Parathyroid adenoma (tissue), 2 donors: ENCODE measurements around the gene PIP.
"Not testable (repeated sequence)": the region's sequence is repeated elsewhere in the genome, so short reads cannot be mapped to it uniquely, and the experiment has no call there.

ENCODE experiments used
- H2AFZ ChIP-seq: fragments of 300-600 bp; sonication (generic); one replicate; pipeline ENCODE4 v1.7.0; 2017; ENCODE audit warnings: antibody characterized with exemption, mild to moderate bottlenecking
- H3K27ac ChIP-seq: fragments of 300-600 bp; sonication (generic); one replicate; pipeline ENCODE4 v1.7.0; 2017
- H3K27me3 ChIP-seq: fragments of 300-600 bp; sonication (generic); one replicate; pipeline ENCODE4 v1.7.0; 2017; ENCODE audit warnings: low read length; ENCODE audit not compliant: control insufficient read depth, insufficient read depth
- H3K36me3 ChIP-seq: fragments of 300-600 bp; sonication (generic); one replicate; pipeline ENCODE4 v1.7.0; 2017; ENCODE audit warnings: low read length; ENCODE audit not compliant: control insufficient read depth, insufficient read depth
- H3K4me1 ChIP-seq: fragments of 300-600 bp; sonication (generic); one replicate; pipeline ENCODE4 v1.7.0; 2017; ENCODE audit warnings: control low read depth
- H3K4me2 ChIP-seq: fragments of 300-600 bp; sonication (generic); one replicate; pipeline ENCODE4 v1.7.0; 2017; ENCODE audit warnings: low read length
- H3K4me3 ChIP-seq: fragments of 300-600 bp; sonication (generic); one replicate; pipeline ENCODE4 v1.7.0; 2017; ENCODE audit warnings: low read depth, low read length
- H3K79me2 ChIP-seq: fragments of 300-600 bp; sonication (generic); one replicate; pipeline ENCODE4 v1.7.0; 2017; ENCODE audit warnings: control low read depth
- H3K9ac ChIP-seq: fragments of 300-600 bp; sonication (generic); one replicate; pipeline ENCODE4 v1.7.0; 2017; ENCODE audit warnings: mild to moderate bottlenecking
- H3K9me3 ChIP-seq: fragments of 300-600 bp; sonication (generic); one replicate; pipeline ENCODE4 v1.7.0; 2017; ENCODE audit warnings: low read length; ENCODE audit not compliant: control insufficient read depth
- CTCF ChIP-seq: fragments of 300-600 bp; sonication (generic); IDR thresholded peaks from one replicate; pipeline ENCODE4 v1.7.0; 2017; ENCODE audit warnings: antibody characterized with exemption, mild to moderate bottlenecking
- donor health status: primary hyperparathyroidism.

PIP gene

GRCh38 chr7:143177374-143178119 is 45.7 kb downstream of the PIP start:
- TF ChIP-seq CTCF, result no peak
- Histone ChIP-seq H3K9ac (no peak overlapping the region), H3K4me1 (no peaks in the 10 kb centered on the region), H3K79me2 (no peaks in the 10 kb centered on the region), H3K27ac (no peak overlapping the region), H3K36me3 (no peaks in the 10 kb centered on the region), H3K4me3 (no peak overlapping the region), H3K9me3 (no peaks in the 10 kb centered on the region), H2AFZ (no peak overlapping the region), H3K27me3 (no peaks in the 10 kb centered on the region), H3K4me2 (no peak overlapping the region)

- H2AFZ ChIP-seq, H3K4me3 ChIP-seq, H3K79me2 ChIP-seq, H3K27me3 ChIP-seq, H3K36me3 ChIP-seq, H3K9me3 ChIP-seq, H3K9ac ChIP-seq, H3K4me1 ChIP-seq, H3K4me2 ChIP-seq, H3K27ac ChIP-seq: not testable (repeated sequence)
Measured at GRCh38 chr7:143180771-143181170, 48.9 kb downstream of the PIP start.

- Histone ChIP-seq H3K9me3 (no peaks in the 10 kb centered on the region), H3K27ac (no peak overlapping the region), H3K4me1 (no peaks in the 10 kb centered on the region), H3K36me3 (no peaks in the 10 kb centered on the region), H2AFZ (no peak overlapping the region), H3K4me3 (no peak overlapping the region), H3K79me2 (no peaks in the 10 kb centered on the region), H3K27me3 (no peaks in the 10 kb centered on the region), H3K9ac (no peak overlapping the region), H3K4me2 (no peak overlapping the region)
- no peak for TF ChIP-seq CTCF
Measured at GRCh38 chr7:143181349-143181748, 49.5 kb downstream of the PIP start.

GRCh38 chr7:143183024-143183423 is 51.1 kb downstream of the PIP start, which contains the start of gene TAS2R39:
TAS2R39 (plus strand) TSS chr7:143183419; CDS start chr7:143183419, 0 bp downstream.
- H3K9ac ChIP-seq, result no peak within 1 kb of the TSS
- no peaks in the 10 kb centered on the region for H3K36me3 ChIP-seq
- no peaks in the 10 kb centered on the region for H3K79me2 ChIP-seq
- H2AFZ ChIP-seq, result no peak within 1 kb of the TSS
- H3K27ac ChIP-seq, result no peak within 1 kb of the TSS
- TF ChIP-seq CTCF, result no peak
- H3K4me2 ChIP-seq, result no peak within 1 kb of the TSS
- no peaks in the 10 kb centered on the region for H3K4me1 ChIP-seq
- no peaks in the 10 kb centered on the region for H3K27me3 ChIP-seq
- no peaks in the 10 kb centered on the region for H3K9me3 ChIP-seq
- no peak within 1 kb of the TSS for H3K4me3 ChIP-seq

- no peaks in the 10 kb centered on the region for H3K9me3 ChIP-seq
- no peak overlapping the region for H2AFZ ChIP-seq
- no peak overlapping the region for H3K27ac ChIP-seq
- H3K4me3 ChIP-seq, result no peak overlapping the region
- H3K79me2 ChIP-seq, result no peaks in the 10 kb centered on the region
- H3K4me1 ChIP-seq, result no peaks in the 10 kb centered on the region
- no peaks in the 10 kb centered on the region for H3K36me3 ChIP-seq
- H3K27me3 ChIP-seq, result no peaks in the 10 kb centered on the region
- H3K4me2 ChIP-seq, result no peak overlapping the region
- no peak overlapping the region for H3K9ac ChIP-seq
- TF ChIP-seq CTCF, result no peak
Measured at GRCh38 chr7:143185551-143185950, 53.7 kb downstream of the PIP start.
